ENCODE measurements around the gene PDZD7. TPM values are rescaled to one million over a fixed set of nuclear protein-coding genes. Genes with fewer than 3 reads are reported as not detected.

PDZD7 gene
- total RNA-seq, 1 donor from 2014 or later = not detected

- H3K27me3 ChIP-seq = no peaks in the 10 kb centered on the region
- H3K36me3 ChIP-seq = no peaks in the 10 kb centered on the region
- no peak overlapping the region for H3K27ac Mint-ChIP-seq
- H3K4me2 ChIP-seq = no peak overlapping the region
- H4K20me1 ChIP-seq (ENCODE audit: low read depth) = peaks cover 16% of the 10 kb centered on the region
- peaks cover 14% of the 10 kb centered on the region for H3K4me1 ChIP-seq
- no peak overlapping the region for H3K4me3 ChIP-seq
- TF ChIP-seq CTCF (IDR thresholded peaks at IDR 0.05) = no peak
- TF ChIP-seq EZH2 (IDR thresholded peaks at IDR 0.05) = no peak
- no peak for TF ChIP-seq EZH2phosphoT487 (IDR thresholded peaks at IDR 0.05)
- peaks cover 10% of the 10 kb centered on the region for H3K27me3 Mint-ChIP-seq (ENCODE audit: insufficient read depth, low read depth)
- no peaks in the 10 kb centered on the region for H3K9me3 Mint-ChIP-seq
- no peaks in the 10 kb centered on the region for H3K9me3 ChIP-seq (ENCODE audit: low read depth)
- no peak overlapping the region for H3K27ac ChIP-seq
- peaks cover 5% of the 10 kb centered on the region for H3F3A ChIP-seq (ENCODE audit: low read depth)
- H3K79me2 ChIP-seq (ENCODE audit: low read depth) = peaks cover 48% of the 10 kb centered on the region
- no peak for DNase-seq (ENCODE audit: low spot score)
- H3K4me1 Mint-ChIP-seq = peaks cover 14% of the 10 kb centered on the region
- no peak overlapping the region for H2AFZ ChIP-seq (replicated peaks)
- H3K36me3 Mint-ChIP-seq = peaks cover 18% of the 10 kb centered on the region
- peak overlapping the region; percentile 98 for H3K4me3 Mint-ChIP-seq
- H3K9ac ChIP-seq = no peak overlapping the region
Observed at GRCh38 chr10:100985336-100985735, 45.6 kb downstream of the PDZD7 start.

GRCh38 chr10:100984672-100985177 lies 46.2 kb downstream of the PDZD7 start:
- peak overlapping the region; percentile 98 for H3K4me3 Mint-ChIP-seq
- TF ChIP-seq EZH2 (IDR thresholded peaks at IDR 0.05) (no peak), EZH2phosphoT487 (IDR thresholded peaks at IDR 0.05) (no peak), CTCF (IDR thresholded peaks at IDR 0.05) (no peak)
- no peaks in the 10 kb centered on the region for H3K9me3 Mint-ChIP-seq
- H3F3A ChIP-seq (ENCODE audit: low read depth) = peaks cover 5% of the 10 kb centered on the region
- H4K20me1 ChIP-seq (ENCODE audit: low read depth) = peaks cover 15% of the 10 kb centered on the region
- H3K36me3 Mint-ChIP-seq = peaks cover 19% of the 10 kb centered on the region
- H3K36me3 ChIP-seq = no peaks in the 10 kb centered on the region
- peaks cover 12% of the 10 kb centered on the region for H3K27me3 Mint-ChIP-seq (ENCODE audit: insufficient read depth, low read depth)
- H3K9me3 ChIP-seq (ENCODE audit: low read depth) = no peaks in the 10 kb centered on the region
- H3K79me2 ChIP-seq (ENCODE audit: low read depth) = peaks cover 42% of the 10 kb centered on the region
- no peak overlapping the region for H2AFZ ChIP-seq (replicated peaks)
- no peak overlapping the region for H3K27ac ChIP-seq
- peak overlapping the region; percentile 65 for H3K27ac Mint-ChIP-seq
- H3K4me1 Mint-ChIP-seq = peaks cover 14% of the 10 kb centered on the region
- no peak for DNase-seq (ENCODE audit: low spot score)
- H3K4me2 ChIP-seq = no peak overlapping the region
- H3K4me3 ChIP-seq = no peak overlapping the region
- no peak overlapping the region for H3K9ac ChIP-seq
- peaks cover 14% of the 10 kb centered on the region for H3K4me1 ChIP-seq
- no peaks in the 10 kb centered on the region for H3K27me3 ChIP-seq

- no peak overlapping the region for H3K27ac ChIP-seq
- H3K4me3 Mint-ChIP-seq = no peak overlapping the region
- H3K36me3 ChIP-seq = no peaks in the 10 kb centered on the region
- peaks cover 14% of the 10 kb centered on the region for H3K4me1 Mint-ChIP-seq
- H3F3A ChIP-seq (ENCODE audit: low read depth) = peaks cover 5% of the 10 kb centered on the region
- no peaks in the 10 kb centered on the region for H3K9me3 Mint-ChIP-seq
- H3K27me3 Mint-ChIP-seq (ENCODE audit: insufficient read depth, low read depth) = peaks cover 12% of the 10 kb centered on the region
- H3K27me3 ChIP-seq = no peaks in the 10 kb centered on the region
- H3K4me1 ChIP-seq = peaks cover 14% of the 10 kb centered on the region
- H3K36me3 Mint-ChIP-seq = peaks cover 19% of the 10 kb centered on the region
- no peak overlapping the region for H3K4me2 ChIP-seq
- TF ChIP-seq CTCF (IDR thresholded peaks at IDR 0.05) = no peak
- TF ChIP-seq EZH2phosphoT487 (IDR thresholded peaks at IDR 0.05) = no peak
- TF ChIP-seq EZH2 (IDR thresholded peaks at IDR 0.05) = no peak
- no peak overlapping the region for H3K4me3 ChIP-seq
- H3K9ac ChIP-seq = no peak overlapping the region
- H3K79me2 ChIP-seq (ENCODE audit: low read depth) = peaks cover 35% of the 10 kb centered on the region
- peaks cover 9% of the 10 kb centered on the region for H4K20me1 ChIP-seq (ENCODE audit: low read depth)
- DNase-seq (ENCODE audit: low spot score) = no peak
- no peak overlapping the region for H2AFZ ChIP-seq (replicated peaks)
- no peak overlapping the region for H3K27ac Mint-ChIP-seq
- no peaks in the 10 kb centered on the region for H3K9me3 ChIP-seq (ENCODE audit: low read depth)
Observed at GRCh38 chr10:100983868-100984671, 46.9 kb downstream of the PDZD7 start.
